ENCODE measurements around the gene TRPC1.

- TF ChIP-seq CTCF (IDR thresholded peaks at IDR 0.05 in 4 of 5, conservative IDR thresholded peaks at IDR 0.05 in 1 of 5) (no peak), POLR2A (IDR thresholded peaks at IDR 0.05) (no peak)
Observed at GRCh38 chr3:142802891-142803290, 79.1 kb downstream of the TRPC1 start.

All from gastrocnemius medialis (tissue), 4 donors.